H4 (cell line): ENCODE results near the gene BTBD8. TPM values are rescaled to one million over a fixed set of nuclear protein-coding genes. Genes with fewer than 3 reads are reported as not detected.

Experiments
- DNase-seq: peaks from one replicate; pipeline ENCODE4 v3.0.0-alpha.2; 2015; ENCODE audit warnings: low spot score
- total RNA-seq: library from RNA; depleted of rRNA; stranded (reverse); fragments of >200 nt; shearing (Covaris generic); gene quantifications from 2 replicates; pipeline ENCODE4 v1.2.3, GENCODE V29; 2014; rRNA removed

The BTBD8 gene
- total RNA-seq, 1 experiment from 2014 or later, result 1.3 TPM

DNA sequence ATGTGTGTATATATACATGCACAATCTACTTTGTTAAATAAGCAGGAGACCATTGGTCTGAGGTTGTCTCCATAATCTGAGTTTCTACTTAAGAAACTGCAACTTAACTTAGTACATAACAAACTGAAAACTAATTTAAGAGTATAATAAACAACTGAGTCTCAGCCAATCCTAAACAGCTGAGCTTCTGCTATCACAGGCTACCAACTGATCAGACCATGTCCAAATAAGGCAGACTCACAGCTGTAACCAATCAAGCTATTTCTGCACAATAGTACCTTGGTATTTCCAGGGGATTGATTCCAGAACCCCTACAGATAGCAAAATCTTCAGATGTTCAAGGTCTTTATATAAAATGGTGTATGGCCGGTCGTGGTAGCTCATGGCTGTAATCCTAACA lies 111.6 kb downstream of the BTBD8 start:
- DNase-seq, result no peak

GRCh38 chr1:92192246-92192645 lies 112.1 kb downstream of the BTBD8 start:
- no peak for DNase-seq

GRCh38 chr1:92194511-92194910 lies 114.4 kb downstream of the BTBD8 start:
- no peak for DNase-seq

DNA sequence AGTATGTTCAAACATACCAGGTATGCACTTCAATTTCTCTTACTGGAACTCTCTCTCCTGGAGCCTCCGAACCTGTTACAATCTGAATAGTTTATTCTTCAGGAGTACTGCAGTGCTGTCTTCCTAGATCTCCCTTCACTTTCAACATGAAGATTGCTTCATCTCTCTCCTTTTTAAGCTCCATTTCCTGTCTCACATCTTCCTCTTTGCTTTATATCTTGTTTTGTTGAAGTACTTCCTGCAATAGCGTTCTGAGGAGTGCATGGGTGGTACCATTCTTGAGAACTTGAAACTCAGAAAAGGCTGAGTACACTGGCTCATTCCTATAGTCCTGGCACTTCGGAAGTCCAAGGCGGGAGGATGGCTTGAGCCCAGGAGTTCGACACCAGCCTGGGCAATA lies 121.8 kb downstream of the BTBD8 start:
- no peak for DNase-seq

DNA sequence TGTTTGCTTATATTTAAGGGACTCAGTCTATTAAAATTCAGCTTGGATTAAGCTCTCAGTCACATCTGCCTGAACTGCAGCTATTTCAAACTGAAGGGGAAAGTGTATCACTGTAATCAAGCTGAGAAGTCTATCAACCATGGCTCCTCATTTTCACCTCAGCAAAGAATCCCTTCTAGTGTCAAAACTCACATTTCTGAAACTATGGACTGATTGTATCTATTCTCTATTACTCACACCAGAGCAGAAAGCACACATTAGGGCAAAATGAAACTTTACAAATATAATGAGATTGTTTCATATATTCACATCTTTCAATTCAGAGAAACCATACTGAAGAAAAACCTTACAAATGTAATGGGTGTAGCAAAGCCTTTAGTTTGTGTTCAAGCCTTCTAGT lies 123.0 kb downstream of the BTBD8 start:
- no peak for DNase-seq

DNA sequence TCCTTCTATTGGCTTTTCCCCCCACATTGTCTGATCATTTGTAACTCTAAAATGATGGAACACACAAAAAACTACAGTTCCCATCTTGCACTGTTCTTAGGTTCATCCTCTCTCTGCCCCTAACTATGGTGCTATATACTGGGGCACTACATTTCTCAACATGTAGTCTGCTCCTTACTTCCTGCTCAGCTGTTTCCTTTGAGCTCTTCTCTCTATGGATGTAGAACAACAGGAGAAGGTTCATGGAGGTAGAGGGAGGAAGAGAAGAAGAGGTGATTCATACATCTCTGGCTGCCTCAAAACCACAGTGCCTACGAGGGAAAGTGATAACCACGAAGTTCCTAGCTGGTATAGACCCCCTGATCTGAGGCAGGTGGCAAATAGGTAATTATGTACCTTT lies 130.6 kb downstream of the BTBD8 start:
- DNase-seq, result no peak

- no peak for DNase-seq
Measured at GRCh38 chr1:92211166-92211565, 131.0 kb downstream of the BTBD8 start.

DNA sequence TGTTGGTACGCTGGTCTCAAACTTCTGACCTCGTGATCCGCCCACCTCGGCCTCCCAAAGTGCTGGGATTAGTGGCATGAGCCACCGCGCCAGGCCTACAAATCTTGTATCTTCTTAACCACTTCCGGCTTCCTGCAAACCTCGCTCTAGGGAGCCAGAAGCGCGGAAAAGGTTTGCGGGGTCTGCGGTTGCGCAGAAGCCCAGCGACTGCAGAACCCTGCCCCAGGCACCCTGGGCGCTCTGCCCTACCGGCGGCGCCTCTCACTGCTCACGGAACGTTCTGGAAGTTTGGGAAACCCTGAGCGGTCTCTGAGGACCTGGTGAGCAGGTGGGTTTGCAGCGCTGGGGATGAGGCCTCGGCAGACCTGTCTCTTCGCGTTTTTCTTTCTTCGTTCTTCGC lies 137.6 kb downstream of the BTBD8 start, which contains the start of gene C1orf146:
TSS of gene C1orf146 (plus strand) at position 195 of the 400 bp plus-strand sequence. CDS start 13,506 bp downstream, outside the sequence.
- no peak for DNase-seq

GRCh38 chr1:92218559-92218958 lies 138.4 kb downstream of the BTBD8 start:
- DNase-seq, result no peak

DNA sequence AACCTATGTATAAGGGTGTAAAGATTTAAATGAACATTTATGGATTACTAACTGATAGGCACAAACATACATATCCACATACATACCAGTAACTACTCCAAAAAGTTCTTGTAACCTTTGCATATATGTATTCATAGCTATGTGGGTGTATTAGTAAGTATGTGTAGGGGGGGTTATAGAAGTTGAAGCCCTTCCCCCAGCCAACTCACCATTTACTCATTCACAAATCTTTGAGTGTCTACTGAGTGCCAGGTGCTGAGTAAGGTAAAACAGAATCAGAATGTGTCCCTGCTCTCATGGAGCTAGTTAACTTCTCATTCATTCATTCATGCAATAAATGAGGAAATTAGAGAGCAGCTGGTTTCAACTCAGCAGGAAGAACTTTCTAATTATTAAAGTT lies 138.9 kb downstream of the BTBD8 start:
- no peak for DNase-seq

DNA sequence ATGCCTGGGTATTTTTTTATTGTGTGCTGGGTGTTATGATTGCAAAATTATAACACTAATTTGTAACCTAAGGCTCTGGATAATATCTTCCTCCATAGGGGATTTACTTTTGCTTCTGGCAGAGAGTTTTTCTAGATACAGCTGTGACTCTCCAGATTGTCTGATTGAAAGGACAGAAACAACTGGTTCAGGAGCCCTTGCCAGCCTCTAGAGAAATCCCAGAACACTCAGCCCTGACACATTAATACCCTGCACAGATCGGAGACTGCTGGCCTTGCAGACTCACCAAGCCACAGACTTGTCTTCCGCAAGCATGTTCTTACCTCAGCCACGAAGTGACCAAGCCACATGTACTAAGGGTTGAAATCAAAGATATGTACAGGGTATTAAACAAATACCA lies 148.3 kb downstream of the BTBD8 start:
- DNase-seq, result no peak

- no peak for DNase-seq
Measured at GRCh38 chr1:92230736-92231135, 150.6 kb downstream of the BTBD8 start.

Other genes with a start within 250 kb of the BTBD8 start
- 3.4 and 4.2 TPM in 2 replicates for gene TGFBR3, start 194.2 kb upstream of the BTBD8 start, total RNA-seq
- gene BRDT, start 130.9 kb upstream of the BTBD8 start, total RNA-seq, result not detected in 2 replicates
- gene EPHX4, start 50.4 kb upstream of the BTBD8 start, total RNA-seq, result 0.82 and 0.97 TPM in 2 replicates
- gene SETSIP, start 4.9 kb upstream of the BTBD8 start, total RNA-seq, result not detected in 2 replicates
- not detected in 2 replicates for gene C1orf146, start 137.6 kb downstream of the BTBD8 start, total RNA-seq
- gene GLMN, start 218.6 kb downstream of the BTBD8 start, total RNA-seq, result 7.0 and 10.6 TPM in 2 replicates
- gene RPAP2, start 218.7 kb downstream of the BTBD8 start, total RNA-seq, result 11.2 and 19.8 TPM in 2 replicates